BJ (cell line): ENCODE results near the gene MBD3L2. TPM values are rescaled to one million over a fixed set of nuclear protein-coding genes. Genes with fewer than 3 reads are reported as not detected.

Experiments
- CTCF ChIA-PET: fragments of 350-600 bp; formaldehyde crosslinking; extraction: SDS; loops from one replicate; lab custom pipeline; 2021; ENCODE audit warnings: antibody characterized with exemption, inconsistent platforms; lab: Yijun Ruan, JAX
- POLR2A ChIA-PET: fragments of 300-600 bp; sonication (Branson Sonifier 250); formaldehyde crosslinking; extraction: SDS; loops from one replicate; lab custom pipeline; 2021; ENCODE audit warnings: antibody characterized with exemption; lab: Charles Lee
- DNase-seq: peaks from one replicate; pipeline ENCODE4 v3.0.0-alpha.2; 2011; ENCODE audit warnings: low read depth
- H3K27me3 ChIP-seq: 2 replicates; pipeline ENCODE4 v1.6.0; 2011; ENCODE audit warnings: low read length; ENCODE audit not compliant: control insufficient read depth, insufficient read depth
- H3K36me3 ChIP-seq: 2 replicates; pipeline ENCODE4 v1.5.1; 2011; ENCODE audit warnings: low read length; ENCODE audit not compliant: control insufficient read depth, insufficient read depth
- H3K4me3 ChIP-seq: 2 replicates; pipeline ENCODE4 v1.5.1; 2011; ENCODE audit warnings: low read depth, mild to moderate bottlenecking, control low read depth, low read length
- CTCF ChIP-seq: IDR thresholded peaks from 2 replicates; pipeline ENCODE4 v1.5.1; 2011; ENCODE audit warnings: low read depth, mild to moderate bottlenecking, control low read depth, inconsistent platforms, low read length, moderate library complexity; ENCODE audit not compliant: insufficient read depth
- polyA plus RNA-seq: library from polyadenylated mRNA; depleted of rRNA; stranded (reverse); fragments of >200 nt; gene quantifications from 2 replicates; pipeline ENCODE4 v1.2.3, GENCODE V29; 2011; rRNA removed

MBD3L2 gene
- polyA plus RNA-seq, 1 experiment: not detected

GRCh38 chr19:7099597-7099921 lies 50.4 kb downstream of the MBD3L2 start:
- Histone ChIP-seq H3K27me3 (no peaks in the 10 kb centered on the region; the same call in 1 of the 2 replicates), H3K36me3 (no peaks in the 10 kb centered on the region), H3K4me3 (peak overlapping the region; percentile 91)
- peak; percentile 26 for DNase-seq
- TF ChIP-seq CTCF: no peak
- POLR2A ChIA-PET: interaction anchor here (0.7 to 0.9 kb wide), 3 partner anchors 31 to 726 kb away, joined by 3 read pairs; no protein-coding TSS in a partner anchor
- CTCF ChIA-PET: interaction anchor here (0.6 to 5.9 kb wide), 10 partner anchors 10 to 581 kb away, joined by 3 to 83 read pairs (median 4); partner anchors contain the start of gene TRAPPC5

Other genes with a start within 250 kb of the MBD3L2 start
- not detected in 2 replicates for gene ADGRE1, start 161.7 kb upstream of the MBD3L2 start, polyA plus RNA-seq
- not detected in 2 replicates for gene MBD3L2B, start 27.9 kb upstream of the MBD3L2 start, polyA plus RNA-seq
- not detected in 2 replicates for gene MBD3L5, start 18.7 kb upstream of the MBD3L2 start, polyA plus RNA-seq
- gene MBD3L4, start 9.1 kb upstream of the MBD3L2 start, polyA plus RNA-seq: not detected in 2 replicates
- not detected in 2 replicates for gene MBD3L3, start 9.4 kb downstream of the MBD3L2 start, polyA plus RNA-seq
- 3.1 and 3.8 TPM in 2 replicates for gene ZNF557, start 20.4 kb downstream of the MBD3L2 start, polyA plus RNA-seq
- 4.1 and 5.7 TPM in 2 replicates for gene INSR, start 245.1 kb downstream of the MBD3L2 start, polyA plus RNA-seq